HG02642 (cell line): ENCODE measurements around the gene MAPK8IP3.

Experiments used
- ATAC-seq: cut with Tn5 transposase; IDR thresholded peaks from one replicate; pipeline ENCODE4 v1.9.1; 2021; ENCODE audit warnings: mild to moderate bottlenecking; ENCODE audit not compliant: unreplicated experiment, poor library complexity

Gene MAPK8IP3

GRCh38 chr16:1676661-1677060 lies 29.3 kb upstream of the MAPK8IP3 start:
- no peak for ATAC-seq

- ATAC-seq: no peak
These were observed 28.7 kb upstream of the MAPK8IP3 start for GRCh38 chr16:1677339-1677738.

GRCh38 chr16:1677942-1678499 lies 28.0 kb upstream of the MAPK8IP3 start, which contains the start of gene JPT2:
Gene JPT2, plus strand, starts transcription at chr16:1678279. Its CDS starts 34 bp downstream, at chr16:1678313.
- peak; percentile 92 for ATAC-seq

- peak; percentile 14 for ATAC-seq
These were observed 27.4 kb upstream of the MAPK8IP3 start for GRCh38 chr16:1678500-1679098.

GRCh38 chr16:1680361-1680760 lies 25.6 kb upstream of the MAPK8IP3 start:
- ATAC-seq: no peak

- ATAC-seq: no peak
These were observed 25.0 kb upstream of the MAPK8IP3 start for GRCh38 chr16:1681032-1681431.

GRCh38 chr16:1687427-1688316 lies 18.3 kb upstream of the MAPK8IP3 start:
- ATAC-seq: no peak

- ATAC-seq: no peak
These were observed 17.0 kb upstream of the MAPK8IP3 start for GRCh38 chr16:1688807-1689560.

- ATAC-seq: no peak
These were observed 16.1 kb upstream of the MAPK8IP3 start for GRCh38 chr16:1689853-1690252.

GRCh38 chr16:1690810-1691209 lies 15.2 kb upstream of the MAPK8IP3 start:
- ATAC-seq: no peak

GRCh38 chr16:1691276-1691675 lies 14.7 kb upstream of the MAPK8IP3 start:
- ATAC-seq: no peak

- ATAC-seq: no peak
These were observed 14.0 kb upstream of the MAPK8IP3 start for GRCh38 chr16:1691956-1692355.

- ATAC-seq: no peak
These were observed 9.1 kb upstream of the MAPK8IP3 start for GRCh38 chr16:1696863-1697262.

- ATAC-seq: no peak
These were observed 7.3 kb upstream of the MAPK8IP3 start for GRCh38 chr16:1698680-1699079.

- ATAC-seq: no peak
These were observed 5.7 kb upstream of the MAPK8IP3 start for GRCh38 chr16:1700246-1700645.

- ATAC-seq: no peak
These were observed 4.6 kb upstream of the MAPK8IP3 start for GRCh38 chr16:1701216-1701878.

- ATAC-seq: peak; percentile 1
These were observed 689 bp upstream of the MAPK8IP3 start for GRCh38 chr16:1705324-1705687.

- peak; percentile 14 for ATAC-seq
These were observed 594 bp downstream of the MAPK8IP3 start for GRCh38 chr16:1706386-1707192.

- ATAC-seq: no peak
These were observed 1.3 kb downstream of the MAPK8IP3 start for GRCh38 chr16:1707193-1707790.
